C1 segment of cervical spinal cord (tissue), 14 donors: Measurements from ENCODE around the gene TPD52L1.

Experiments used
- DNase-seq, 14 donors: peaks; one replicate each; lab custom pipeline; 2025; lab: John Stamatoyannopoulos, UW

The TPD52L1 gene

DNA sequence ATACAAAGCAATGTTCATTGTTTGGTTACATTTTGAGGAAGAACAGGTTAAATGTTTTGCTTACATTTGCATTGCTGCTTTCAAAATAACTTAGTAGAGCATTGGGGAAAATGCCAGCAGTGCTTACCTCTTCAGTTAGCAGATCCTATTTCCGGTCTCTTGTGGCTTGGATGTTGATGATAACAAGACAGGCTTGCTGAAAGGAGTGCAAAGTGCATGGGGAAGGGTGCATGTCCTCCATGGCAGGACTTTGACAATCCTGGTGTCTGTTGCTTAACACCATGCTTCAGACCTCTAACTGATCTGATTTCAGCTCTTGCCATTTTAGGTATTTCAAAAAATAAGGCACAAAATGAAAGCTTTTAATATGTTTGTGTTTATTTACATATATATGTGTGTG, 21.1 kb downstream of the TPD52L1 start:
- DNase-seq = no peak

DNA sequence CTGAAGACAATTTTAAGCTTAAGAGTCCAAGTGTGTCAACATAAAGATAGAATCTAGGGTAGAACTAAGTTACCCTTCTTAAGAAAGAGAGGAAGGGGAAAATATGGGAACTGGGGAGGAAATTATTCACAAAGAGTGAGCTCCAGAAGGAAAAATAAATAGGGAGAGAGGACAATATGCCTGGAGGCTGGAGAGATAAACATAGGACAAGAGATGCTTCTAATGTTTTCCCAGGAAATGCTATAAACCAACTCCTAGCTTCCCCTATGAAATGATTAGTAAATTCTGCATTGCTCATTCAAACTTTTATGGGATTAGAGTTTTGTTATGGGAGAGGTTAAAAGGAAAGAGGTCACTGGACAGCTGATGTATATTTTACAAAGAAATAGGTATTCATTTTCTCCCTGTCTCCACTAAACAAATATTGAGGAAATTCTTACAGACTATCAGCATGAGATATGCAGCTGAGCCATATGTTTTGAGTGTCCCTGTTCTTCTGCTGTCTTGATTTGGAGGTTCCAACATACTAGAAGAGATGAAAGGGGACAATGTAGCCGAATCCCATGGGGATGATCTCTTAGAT, 22.0 kb downstream of the TPD52L1 start:
- no peak for DNase-seq

DNA sequence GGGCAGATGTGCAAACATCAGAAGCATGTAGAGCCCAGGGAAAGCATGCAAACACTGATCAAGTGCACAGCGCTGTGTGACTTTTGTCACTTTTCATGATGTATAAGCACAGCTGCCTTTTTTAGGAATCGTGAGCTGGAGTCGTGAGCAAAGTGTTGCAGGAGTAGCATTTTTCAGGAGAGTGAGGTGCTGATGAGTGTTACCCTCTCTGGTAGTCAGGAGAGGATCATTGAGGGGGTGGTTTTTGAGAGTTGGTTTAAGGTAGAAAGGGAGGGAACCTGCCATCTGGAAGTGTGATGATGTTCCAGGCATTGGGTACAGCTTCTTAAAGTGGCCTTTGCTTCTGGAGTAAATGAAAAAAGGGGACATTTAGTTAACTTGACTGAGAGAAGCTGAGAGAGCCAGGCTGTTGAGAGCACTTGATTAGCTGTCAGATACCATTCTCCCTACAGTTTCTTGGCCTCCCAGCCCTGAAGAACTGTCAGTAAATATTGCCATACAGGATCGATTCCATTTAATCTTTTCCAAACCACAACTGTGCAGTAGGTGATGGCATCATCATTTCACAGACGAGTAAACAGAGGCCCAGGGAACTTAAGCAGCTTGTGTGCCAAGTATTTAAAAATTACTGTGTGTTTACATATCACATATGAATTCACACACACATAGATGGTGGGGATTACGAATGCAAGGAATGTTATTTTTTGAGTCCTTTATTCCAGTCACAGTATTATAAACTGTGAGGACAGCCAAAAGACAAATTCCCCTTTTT, 28.9 kb downstream of the TPD52L1 start:
- DNase-seq = no peak

DNA sequence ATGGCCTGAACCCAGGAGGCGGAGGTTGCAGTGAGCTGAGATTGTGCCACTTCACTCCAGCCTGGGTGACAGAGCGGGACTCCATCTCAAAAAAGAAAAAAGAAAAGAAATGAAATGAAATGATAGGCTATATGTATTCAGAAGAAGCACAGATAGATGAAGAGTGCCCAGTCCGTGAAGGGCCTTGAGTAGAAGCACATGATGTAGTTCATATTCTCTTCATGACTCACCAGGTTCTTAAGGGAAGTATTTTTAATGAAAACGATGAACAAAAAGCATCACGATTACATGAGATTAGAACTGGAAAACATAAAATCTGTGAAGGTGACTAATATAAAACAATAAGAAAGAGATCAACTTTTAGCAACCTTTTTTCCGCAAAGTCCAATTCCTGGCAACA, 29.8 kb downstream of the TPD52L1 start:
- DNase-seq = no peak

DNA sequence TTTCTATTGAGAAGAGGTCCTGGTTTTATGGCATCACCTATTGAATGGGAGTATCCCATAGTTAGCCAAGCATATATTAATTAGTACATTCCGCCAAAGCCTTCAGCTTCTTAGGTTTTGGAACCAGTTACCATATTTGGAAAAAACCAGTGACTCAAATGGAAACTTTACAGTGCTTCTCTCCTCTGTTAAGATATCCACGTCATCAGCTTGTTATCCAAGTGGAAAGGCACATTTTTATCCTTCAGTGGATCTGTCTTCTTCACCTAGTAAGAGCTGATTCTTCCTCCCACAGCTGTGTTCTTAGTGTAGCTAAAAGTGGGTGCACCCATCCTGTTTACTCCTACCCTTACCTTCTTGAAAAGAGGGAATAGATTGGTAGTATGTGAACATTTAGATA, 34.5 kb downstream of the TPD52L1 start:
- no peak for DNase-seq

DNA sequence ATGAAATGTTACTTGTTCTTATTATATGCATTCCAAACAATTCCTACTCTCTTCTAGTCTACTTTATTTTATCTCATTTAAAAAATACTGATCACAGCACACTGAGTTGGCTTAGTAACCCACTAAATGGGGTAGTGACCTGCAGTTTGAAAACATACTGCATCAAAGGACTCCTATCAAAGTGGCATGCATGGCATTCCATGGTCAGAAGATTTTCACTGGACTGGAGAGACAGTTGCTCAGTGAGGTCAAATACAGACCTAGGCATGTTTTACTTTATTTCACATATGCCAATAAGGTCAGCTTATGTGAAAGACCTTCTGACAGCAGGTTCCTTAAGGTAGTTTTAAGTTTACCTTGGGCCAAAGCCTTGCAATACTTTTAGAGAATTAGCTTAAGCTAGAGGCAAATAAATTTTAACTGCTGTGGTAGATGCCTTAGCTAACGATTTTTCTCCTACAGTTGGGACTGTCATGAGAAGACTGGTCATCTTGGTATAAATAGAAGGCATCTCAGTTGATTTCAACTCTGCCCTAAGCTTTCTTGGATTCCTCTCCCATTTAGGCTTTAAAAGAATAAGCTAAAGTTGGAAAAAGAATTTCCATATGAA, 35.1 kb downstream of the TPD52L1 start:
- no peak for DNase-seq

DNA sequence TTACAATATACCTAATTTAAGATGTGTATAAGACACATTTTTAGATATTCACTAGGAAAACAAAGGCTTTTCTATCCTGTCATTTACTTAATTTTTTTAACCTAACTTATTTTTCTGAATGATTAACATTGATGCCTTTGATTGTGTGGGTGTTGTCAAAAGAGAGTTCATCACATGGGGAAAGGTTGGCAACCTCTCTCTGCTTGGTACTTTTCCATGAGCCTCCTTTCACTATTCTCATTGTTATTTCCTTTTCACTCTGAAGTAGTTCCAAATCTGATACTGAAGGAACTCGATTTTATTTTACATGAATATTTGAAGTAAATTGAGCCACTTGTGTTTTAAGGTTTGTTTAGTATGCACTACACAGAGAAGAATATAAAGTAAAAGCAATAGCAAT, 35.9 kb downstream of the TPD52L1 start:
- DNase-seq = no peak

DNA sequence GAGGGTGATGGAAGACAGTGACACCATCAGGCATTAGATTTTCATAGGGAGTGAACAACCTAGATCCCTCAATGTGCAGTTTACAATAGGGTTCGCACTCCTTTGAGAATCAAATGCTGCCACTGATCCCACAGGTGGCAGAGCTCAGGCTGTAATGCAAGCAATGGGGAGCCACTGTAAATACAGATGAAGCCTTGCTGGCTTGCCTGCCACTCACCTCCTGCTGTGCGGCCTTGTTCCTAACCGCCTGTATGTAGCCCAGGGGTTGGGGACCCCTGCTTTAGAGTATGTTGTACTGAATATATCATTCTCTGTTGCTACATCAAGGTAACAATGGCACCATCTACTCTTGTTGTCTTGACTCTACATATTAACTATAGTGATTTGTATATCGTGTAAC, 37.1 kb downstream of the TPD52L1 start:
- no peak for DNase-seq

DNA sequence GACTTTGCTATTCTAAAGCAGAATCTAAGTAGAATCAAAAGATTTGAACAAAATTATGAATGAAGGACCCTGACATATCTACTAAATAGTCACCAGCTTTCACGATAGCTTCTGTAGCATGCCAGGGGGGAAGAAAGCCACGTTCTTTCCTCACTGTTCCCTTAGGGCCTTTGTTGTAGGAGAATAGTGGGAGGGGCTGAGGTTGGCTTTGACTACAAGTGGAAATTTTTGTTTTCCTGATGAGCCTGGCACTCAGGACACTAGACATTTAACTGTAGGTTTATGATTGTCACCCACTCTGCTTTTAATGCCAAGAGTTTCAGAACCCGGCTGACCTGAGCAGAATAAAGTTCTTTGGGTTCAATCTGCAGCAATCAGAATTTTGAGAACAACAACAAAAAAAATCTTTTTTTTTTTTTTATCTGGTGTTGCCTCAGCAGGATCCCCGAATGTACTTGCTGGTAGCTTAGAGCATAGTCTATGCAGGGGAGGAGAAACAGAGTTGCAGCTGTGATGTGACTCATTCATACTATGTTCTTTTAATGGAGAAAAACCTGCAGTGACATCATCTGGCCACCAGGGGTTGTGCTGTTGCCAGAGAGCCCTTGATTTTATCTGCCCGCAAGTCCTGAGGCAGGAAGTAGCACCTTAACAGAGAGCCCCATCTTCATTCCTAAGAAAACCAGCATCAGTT, 38.5 kb downstream of the TPD52L1 start:
- no peak for DNase-seq

DNA sequence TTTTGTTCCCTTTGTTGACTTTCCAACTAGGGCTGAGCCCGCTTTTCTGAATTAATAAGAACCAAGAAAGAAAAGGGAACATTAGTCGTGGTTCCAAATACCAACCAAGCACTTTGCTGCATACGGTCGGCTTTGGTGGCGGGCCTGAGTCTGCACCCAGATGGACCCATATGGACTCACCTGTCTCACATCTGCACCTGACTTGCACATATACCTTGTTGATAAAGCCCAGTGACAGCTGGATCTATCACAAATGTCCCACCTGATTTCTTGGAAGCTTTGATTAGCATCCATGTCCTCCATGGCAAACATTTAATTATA, 39.0 kb downstream of the TPD52L1 start:
- DNase-seq = no peak

DNA sequence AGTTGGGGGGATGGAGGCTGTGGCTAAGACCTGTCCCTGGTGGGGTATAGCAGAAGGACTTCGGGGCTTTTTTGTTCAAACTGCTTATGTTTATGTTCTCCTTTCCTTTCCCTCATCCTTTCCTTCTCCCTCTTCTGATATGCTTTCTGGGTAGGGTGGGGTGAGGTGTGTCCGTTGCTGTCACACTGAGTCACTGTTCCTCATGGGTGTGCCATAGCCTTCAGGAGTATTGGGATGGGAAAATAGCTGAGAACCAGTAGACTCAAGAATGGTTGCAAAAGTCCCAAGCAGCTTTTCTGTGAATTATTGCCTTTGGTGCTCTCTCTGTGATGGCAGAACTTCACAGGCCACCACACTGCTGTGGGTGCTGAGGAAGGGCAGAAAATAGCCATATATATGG, 39.6 kb downstream of the TPD52L1 start:
- DNase-seq = no peak

DNA sequence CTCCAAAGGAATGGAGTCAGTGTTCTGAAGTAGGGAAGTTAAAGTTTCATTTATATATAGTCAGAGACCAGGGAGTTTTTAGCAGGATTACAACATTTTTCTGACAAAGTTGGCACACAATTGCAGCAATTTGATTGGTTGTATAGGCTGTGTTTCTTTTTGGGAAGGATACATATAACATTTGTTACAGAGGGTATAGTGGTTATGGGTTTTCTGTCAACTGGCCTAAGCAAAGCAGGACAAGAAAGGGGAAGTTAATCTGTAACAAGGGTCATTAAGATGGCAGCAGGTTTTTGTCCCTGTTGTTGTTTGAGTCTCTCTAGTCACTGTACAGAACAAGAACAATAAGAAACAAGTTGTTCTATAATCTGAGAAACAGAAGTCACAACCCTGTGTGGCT, 41.4 kb downstream of the TPD52L1 start:
- DNase-seq = no peak

DNA sequence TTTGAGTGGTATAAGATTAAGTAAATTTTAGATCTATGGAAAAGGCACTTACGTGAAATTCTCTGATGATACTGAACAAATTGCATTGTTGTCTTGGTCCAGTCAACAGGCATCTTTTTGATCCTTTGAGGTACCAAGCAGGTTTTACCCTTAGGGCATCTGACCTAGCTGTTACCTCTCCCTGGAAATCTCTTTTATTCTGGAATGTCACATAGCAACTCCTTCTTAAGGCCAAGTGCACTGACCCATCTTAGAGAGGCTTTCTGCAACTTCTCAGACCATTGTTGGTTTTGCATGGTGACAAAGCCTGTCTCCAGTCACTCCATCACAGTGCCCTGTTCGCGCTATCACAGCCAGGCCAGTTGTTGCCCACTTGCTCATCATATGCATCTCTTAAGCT, 42.0 kb downstream of the TPD52L1 start:
- no peak for DNase-seq

DNA sequence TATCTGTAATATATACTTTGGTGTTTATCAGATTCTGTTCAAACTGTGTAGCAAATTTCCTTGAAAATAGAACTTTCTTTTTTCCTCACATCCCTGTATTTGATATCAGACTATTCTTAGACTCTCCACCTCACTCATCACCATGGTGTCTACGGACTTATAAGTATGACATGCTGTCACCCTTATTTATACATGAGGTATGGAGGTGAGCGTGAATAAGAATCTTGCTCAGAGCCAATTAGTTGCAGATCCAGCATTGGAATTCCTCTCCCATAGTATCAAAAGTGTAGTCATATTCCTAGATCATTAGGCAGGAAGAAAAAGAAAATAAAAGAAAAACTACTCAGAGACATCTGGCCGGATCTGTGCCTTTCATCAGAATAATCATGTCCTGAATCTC, 43.0 kb downstream of the TPD52L1 start:
- no peak for DNase-seq

DNA sequence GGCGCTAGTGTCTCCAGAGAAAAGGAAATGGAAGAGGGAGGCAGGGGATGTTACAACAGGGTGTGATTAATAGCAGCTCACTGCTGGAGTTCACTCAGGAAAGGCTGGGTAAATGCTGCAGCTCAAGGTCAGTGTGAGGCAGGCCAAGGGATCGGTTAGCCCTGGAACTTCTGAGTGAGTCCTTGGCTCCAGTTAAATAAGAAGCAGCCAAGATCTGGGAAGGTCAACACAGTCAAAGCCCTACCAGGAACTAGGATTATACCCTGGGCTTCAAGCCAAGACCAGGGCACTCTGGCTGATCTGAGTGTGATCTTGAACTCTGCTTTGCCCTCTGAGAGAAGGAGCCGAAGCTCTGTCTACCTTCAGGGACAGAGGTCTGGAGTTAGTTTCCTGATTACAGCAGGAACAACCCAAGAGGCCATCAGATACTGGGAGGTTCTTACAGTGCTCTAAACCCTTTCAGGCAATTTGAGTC, 44.3 kb downstream of the TPD52L1 start:
- DNase-seq = peak in 2 of 14 donors; percentile 11 to 28

DNA sequence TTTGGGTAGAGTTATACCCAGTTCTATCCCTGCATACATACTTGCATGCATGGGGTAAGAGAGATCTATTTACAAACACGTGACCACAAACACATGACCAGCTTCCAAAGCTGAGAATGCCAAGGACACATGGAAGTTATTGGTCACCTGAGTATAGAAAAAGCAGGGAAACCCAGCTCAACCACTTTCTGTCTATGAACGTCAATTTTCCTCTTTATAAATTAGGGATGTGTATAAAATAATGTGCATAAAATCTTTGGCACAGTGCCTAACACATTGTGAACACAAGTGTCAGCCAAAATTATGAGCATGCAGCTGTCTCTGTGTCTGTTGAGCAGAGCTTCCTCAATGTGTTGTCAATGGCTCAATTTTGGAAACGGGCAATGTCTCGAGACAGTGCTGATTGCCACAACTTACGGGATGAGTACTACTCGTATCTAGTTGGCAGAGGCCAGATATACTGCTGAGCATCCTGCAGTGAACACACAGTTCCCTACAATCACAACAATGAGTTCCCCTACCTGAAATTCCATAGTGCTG, 44.9 kb downstream of the TPD52L1 start:
- no peak for DNase-seq

DNA sequence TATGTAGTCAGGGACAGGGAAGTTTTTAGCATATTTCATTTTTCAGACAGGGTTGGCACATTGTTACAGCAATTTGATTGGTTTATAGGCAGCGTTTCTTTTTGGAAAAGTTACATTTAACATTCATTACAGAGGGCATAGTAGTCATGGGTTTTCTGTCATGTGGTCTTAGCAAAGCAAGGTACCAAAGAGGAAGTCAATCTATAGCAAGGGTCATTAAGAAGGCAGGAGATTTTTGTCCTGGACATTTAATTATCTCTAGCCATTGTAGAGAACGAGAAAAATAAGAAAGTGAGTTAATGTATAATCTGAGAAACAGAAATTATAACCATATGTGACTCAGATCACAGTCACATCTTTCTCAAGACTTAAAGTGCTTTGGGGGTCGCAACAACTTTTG, 47.4 kb downstream of the TPD52L1 start:
- no peak for DNase-seq

DNA sequence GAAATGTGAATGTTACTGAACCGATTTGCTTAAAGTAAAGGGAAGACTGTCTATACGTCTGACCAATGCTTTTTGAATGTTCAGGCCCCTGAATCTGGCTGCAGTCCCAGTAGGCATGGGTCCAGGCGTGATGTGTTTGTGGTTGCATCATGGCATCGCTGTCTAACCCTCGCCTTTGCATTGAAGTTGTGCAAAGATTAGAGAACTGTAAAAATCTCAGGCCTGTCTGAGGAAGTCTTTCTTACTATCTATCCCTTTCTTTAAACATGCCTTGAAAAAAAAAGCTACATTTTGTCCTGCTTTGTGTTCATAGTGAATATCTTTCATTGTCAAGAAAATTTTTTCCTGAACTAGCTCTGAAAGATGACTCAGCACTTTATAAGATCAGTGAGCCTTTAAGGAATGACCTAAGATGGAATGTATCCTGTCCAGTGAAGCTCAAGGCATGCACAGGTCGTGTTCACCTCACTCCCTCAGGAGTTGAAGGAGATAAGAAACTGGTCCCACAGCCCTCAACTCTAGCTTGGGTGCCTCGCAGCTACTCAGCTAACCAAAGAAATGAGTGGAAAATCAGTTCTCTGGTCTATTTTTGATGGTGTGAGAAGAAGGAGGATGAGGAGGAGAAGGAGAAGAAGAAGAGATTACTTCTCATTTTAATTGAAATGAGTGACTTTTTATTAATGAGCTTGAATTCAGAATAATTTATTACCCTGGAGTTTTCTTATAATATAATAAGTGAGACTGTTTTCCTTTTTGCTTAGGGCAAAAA, 48.6 kb downstream of the TPD52L1 start:
- no peak for DNase-seq

DNA sequence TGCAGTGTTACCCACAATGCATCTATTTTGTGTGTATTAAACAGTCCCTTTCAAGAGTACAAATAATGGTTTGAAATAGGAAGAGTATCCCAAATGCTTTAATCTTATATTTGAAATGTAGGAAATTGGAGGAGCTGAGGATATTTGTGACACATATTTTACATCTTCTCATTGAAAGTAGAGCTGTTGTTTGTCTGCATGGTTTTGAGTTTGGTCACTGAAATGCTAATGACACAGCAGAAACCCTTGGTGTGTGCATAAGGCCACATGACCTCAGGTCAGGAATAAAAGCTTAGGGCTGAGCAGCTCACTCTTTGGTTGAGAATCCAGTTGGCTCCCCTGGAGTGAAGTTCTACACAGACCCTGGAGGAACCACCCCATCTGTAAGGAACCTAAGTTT, 49.8 kb downstream of the TPD52L1 start:
- no peak for DNase-seq

DNA sequence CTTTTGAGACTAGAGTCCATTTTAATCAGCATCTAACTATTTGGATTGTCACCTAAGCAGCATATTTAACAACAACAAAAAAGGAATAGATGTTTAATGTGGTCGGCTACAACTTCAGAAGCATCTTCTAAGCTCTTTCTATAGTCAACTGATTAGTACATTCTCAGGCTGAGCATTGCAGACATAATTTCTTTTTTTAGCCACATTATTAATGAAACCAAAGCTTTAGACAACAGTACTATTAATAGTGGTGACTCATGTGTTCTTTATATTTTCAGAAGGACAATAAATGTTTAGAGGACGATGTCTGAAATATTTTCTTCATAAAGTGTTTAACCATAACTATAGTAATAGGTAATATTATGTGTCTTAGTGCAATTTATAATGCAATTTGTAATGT, 52.4 kb downstream of the TPD52L1 start:
- no peak for DNase-seq

DNA sequence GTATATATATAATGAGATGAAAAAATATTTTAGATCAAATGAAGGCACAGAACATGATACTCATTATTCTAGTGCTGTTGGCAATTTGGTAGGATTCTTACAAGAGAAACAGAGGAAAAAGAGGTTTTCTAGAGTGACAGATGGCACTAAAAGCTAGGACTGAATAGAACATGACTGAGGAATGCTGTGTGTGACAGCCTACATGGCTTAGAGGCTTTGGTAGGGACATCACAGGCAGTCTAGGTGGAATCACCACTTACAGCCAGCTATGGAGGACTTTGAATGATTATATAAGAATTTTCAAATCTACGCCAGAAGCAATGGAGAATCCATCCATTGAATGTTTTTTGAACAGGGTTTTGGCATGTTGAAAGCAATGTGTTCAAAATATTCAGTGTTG, 52.8 kb downstream of the TPD52L1 start:
- no peak for DNase-seq

DNA sequence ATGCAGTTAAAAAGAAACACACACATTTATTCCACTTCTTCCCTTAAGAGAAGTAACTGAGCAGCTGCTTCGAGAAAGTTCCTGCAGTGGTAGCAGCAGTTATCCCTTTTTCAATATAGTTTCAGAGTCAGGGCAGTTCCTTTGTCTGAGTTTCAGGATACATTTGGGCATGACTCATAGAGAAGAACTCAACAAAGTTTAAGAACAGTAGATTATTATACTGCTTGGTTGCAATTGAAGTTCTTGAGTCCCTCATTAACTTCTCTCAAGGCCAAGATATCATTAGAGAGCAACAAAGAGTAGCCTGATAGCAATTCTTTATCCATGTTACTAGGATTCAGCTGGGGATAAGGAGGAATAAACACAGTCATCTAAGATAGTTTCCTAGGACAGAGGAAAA, 54.4 kb downstream of the TPD52L1 start:
- DNase-seq = no peak
